ENCODE data around the gene DND1.

DNA sequence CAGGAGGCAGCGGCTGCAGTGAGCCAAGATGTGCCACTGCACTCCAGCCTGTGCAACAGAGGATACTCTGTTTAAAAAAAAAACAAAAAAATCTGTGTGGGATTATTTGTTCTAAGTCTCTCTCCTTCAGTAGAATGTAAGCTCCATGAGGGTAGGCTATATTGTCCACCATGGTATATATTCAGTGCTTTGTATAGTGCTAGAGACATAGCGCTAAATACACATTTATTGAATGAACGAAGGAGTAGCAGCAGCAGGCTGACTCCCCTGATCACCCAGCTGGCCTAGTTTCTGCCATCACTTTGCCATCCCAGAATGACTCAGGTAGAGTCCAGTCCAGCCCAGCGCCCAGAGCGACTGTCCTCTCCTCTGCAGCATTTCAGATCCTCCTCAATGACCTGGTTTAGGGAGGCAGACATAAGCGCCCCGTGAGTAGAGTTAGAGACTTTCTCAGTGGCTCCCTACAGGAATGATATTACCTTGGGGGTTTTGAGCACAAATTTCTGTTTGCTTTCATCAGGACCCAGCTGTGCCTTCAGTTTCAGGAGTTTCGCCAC, 17.1 kb upstream of the DND1 start:
- TF ChIP-seq, protein P1, sequence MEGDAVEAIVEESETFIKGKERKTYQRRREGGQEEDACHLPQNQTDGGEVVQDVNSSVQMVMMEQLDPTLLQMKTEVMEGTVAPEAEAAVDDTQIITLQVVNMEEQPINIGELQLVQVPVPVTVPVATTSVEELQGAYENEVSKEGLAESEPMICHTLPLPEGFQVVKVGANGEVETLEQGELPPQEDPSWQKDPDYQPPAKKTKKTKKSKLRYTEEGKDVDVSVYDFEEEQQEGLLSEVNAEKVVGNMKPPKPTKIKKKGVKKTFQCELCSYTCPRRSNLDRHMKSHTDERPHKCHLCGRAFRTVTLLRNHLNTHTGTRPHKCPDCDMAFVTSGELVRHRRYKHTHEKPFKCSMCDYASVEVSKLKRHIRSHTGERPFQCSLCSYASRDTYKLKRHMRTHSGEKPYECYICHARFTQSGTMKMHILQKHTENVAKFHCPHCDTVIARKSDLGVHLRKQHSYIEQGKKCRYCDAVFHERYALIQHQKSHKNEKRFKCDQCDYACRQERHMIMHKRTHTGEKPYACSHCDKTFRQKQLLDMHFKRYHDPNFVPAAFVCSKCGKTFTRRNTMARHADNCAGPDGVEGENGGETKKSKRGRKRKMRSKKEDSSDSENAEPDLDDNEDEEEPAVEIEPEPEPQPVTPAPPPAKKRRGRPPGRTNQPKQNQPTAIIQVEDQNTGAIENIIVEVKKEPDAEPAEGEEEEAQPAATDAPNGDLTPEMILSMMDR (IDR thresholded peaks at IDR 0.05 in 8 of 11, conservative IDR thresholded peaks at IDR 0.05 in 3 of 11): no peak
- TF ChIP-seq POLR2A (IDR thresholded peaks at IDR 0.05): no peak
- no peak for TF ChIP-seq POLR2AphosphoS5 (IDR thresholded peaks at IDR 0.05)
